ENCODE results near the gene IRS1. TPM values are rescaled to one million over a fixed set of nuclear protein-coding genes. Genes with fewer than 3 reads are reported as not detected.

The IRS1 gene
- total RNA-seq, 1 donor from 2014 or later, result 3.2 TPM

DNA sequence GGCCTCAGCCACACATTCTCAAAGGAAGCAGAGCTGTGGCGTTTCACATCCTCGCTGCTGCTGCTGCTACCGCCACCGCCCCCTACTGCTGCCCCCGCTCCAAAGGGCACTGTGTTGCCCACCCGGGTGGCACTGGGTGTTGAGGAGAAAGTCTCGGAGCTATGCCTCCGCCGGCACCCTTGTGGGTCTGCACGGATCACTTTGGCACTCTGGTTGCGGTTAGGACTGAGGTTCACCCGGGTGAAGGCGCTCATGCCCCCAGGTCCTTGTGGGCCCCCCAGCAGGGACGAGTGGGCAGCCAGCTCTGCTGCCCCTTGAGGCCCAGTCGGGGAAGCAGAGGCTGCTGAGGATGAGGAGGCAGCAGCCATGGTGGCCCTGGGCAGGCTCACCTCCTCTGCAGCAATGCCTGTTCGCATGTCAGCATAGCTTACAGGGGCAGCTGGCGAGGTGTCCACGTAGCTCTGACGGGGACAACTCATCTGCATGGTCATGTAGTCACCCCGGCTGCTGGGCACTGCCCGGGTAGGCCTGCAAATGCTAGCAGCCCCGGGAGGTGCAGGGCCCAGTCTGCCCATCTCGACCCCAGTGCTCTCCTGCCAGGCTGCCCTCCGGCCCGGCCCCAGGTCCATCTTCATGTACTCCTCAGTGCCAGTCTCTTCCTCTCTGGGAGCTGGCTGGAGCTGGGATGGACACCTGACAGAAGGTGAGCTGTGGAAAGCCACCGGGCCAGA lies 4.2 kb downstream of the IRS1 start:
- DNase-seq (no peak), ATAC-seq (ENCODE audit: low read depth) (no peak)
- Mint-ChIP-seq H3K4me1 (peaks cover 48% of the 10 kb centered on the region), H3K27ac (no peak overlapping the region), H3K9me3 (no peaks in the 10 kb centered on the region), H3K36me3 (ENCODE audit: low read depth) (peaks cover 6% of the 10 kb centered on the region), H3K4me3 (no peak overlapping the region), H3K27me3 (no peaks in the 10 kb centered on the region)
- POLR2A ChIA-PET, result interaction anchor here (0.6 kb wide), 1 partner anchor 106 kb away, joined by 3 read pairs; no protein-coding TSS in a partner anchor
- TF ChIP-seq, protein P1, sequence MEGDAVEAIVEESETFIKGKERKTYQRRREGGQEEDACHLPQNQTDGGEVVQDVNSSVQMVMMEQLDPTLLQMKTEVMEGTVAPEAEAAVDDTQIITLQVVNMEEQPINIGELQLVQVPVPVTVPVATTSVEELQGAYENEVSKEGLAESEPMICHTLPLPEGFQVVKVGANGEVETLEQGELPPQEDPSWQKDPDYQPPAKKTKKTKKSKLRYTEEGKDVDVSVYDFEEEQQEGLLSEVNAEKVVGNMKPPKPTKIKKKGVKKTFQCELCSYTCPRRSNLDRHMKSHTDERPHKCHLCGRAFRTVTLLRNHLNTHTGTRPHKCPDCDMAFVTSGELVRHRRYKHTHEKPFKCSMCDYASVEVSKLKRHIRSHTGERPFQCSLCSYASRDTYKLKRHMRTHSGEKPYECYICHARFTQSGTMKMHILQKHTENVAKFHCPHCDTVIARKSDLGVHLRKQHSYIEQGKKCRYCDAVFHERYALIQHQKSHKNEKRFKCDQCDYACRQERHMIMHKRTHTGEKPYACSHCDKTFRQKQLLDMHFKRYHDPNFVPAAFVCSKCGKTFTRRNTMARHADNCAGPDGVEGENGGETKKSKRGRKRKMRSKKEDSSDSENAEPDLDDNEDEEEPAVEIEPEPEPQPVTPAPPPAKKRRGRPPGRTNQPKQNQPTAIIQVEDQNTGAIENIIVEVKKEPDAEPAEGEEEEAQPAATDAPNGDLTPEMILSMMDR (IDR thresholded peaks at IDR 0.05), result no peak
- CTCF ChIA-PET, result interaction anchor here (2.1 kb wide), 1 partner anchor 906 kb away, joined by 6 read pairs; no protein-coding TSS in a partner anchor
- intact Hi-C loops (cut with micrococcal nuclease), result no loop called here

DNA sequence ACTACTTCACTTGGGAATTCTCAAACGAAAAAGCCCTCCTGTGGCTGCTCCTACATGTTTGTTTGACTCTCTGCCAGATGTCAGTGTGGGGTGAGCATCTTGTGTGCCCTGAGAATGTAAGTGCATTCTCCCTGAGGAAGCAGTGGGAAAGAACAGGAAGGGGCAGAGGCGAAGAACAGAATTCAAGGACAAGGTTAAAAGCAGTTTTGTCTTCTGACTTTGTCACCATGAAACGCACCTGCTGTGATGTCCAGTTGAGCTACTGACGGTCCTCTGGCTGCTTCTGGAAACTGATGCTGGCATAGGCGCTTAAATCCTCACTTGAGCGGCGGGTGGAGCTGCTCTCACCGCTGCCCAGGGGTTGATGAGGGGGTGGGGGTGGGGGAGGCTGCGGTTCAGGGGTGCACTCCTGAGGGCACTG lies 4.9 kb downstream of the IRS1 start:
- Mint-ChIP-seq H3K4me1 (peaks cover 45% of the 10 kb centered on the region), H3K27me3 (no peaks in the 10 kb centered on the region), H3K36me3 (ENCODE audit: low read depth) (peaks cover 6% of the 10 kb centered on the region), H3K27ac (no peak overlapping the region), H3K4me3 (no peak overlapping the region), H3K9me3 (no peaks in the 10 kb centered on the region)
- TF ChIP-seq, protein P1 (IDR thresholded peaks at IDR 0.05), result no peak
- ATAC-seq (ENCODE audit: low read depth) (no peak), DNase-seq (no peak)
- intact Hi-C loops (cut with micrococcal nuclease), result loop anchor here (5.0 kb wide), 2 partner anchors 1837 to 1852 kb away; no protein-coding TSS in a partner anchor
- ChIA-PET POLR2A (interaction anchor here (1.4 kb wide), 1 partner anchor 22 kb away, joined by 3 read pairs; no protein-coding TSS in a partner anchor), CTCF (interaction anchor here (2.1 kb wide), 1 partner anchor 905 kb away, joined by 6 read pairs; no protein-coding TSS in a partner anchor)

DNA sequence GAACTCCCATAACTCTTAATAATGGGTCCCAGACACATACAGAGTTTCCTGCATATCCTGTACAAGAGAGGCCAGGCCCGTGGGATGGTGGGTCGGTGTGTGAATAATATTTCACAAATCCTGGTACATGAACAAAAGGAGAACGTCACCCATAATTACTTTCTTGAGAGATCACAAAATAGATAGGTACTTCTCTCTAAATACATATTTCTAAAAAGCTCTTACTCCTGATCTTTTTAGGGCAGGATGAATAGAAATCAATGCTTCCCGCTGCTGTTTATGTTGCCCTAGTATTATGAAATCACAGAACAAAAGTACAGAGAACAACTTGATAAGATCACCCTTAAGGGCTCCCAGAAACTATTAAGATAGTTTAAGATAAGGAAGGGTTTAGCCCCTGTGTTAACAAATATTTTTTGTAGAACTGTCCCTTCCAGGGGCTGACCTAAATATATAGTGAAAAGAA lies 5.4 kb downstream of the IRS1 start:
- DNase-seq, result no peak
- intact Hi-C loops (cut with micrococcal nuclease), result loop anchor here (5.0 kb wide), 2 partner anchors 1837 to 1852 kb away; no protein-coding TSS in a partner anchor
- TF ChIP-seq, protein P1 (IDR thresholded peaks at IDR 0.05), result no peak
- Mint-ChIP-seq H3K27ac (no peak overlapping the region), H3K27me3 (no peaks in the 10 kb centered on the region), H3K4me3 (no peak overlapping the region), H3K9me3 (no peaks in the 10 kb centered on the region), H3K36me3 (ENCODE audit: low read depth) (peaks cover 6% of the 10 kb centered on the region), H3K4me1 (peaks cover 45% of the 10 kb centered on the region)
- ChIA-PET CTCF (no interaction called here), POLR2A (interaction anchor here (1.4 kb wide), 1 partner anchor 22 kb away, joined by 3 read pairs; no protein-coding TSS in a partner anchor)
- no peak for ATAC-seq (ENCODE audit: low read depth)

DNA sequence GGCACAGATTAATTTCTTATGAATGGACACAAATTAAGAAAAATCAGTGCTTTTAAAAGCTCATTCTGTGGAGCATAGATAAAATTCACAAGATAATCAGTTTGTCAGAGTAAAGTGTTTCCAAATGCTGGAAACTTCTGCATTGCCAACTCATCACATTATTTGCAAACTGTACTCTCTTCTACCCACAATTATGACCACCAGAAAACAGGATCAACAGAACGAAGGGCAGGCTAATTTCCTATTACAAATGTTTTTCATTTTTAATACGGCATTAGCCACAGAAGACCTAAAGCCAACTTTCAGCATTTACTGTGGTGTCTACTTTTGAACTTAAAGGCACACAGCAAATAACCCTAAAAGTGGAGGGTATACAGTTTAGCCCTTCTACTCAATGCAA lies 6.0 kb downstream of the IRS1 start:
- no peaks in the 10 kb centered on the region for H3K27me3 Mint-ChIP-seq
- ATAC-seq (ENCODE audit: low read depth), result no peak
- H3K36me3 Mint-ChIP-seq (ENCODE audit: low read depth), result peaks cover 6% of the 10 kb centered on the region
- H3K27ac Mint-ChIP-seq, result no peak overlapping the region
- POLR2A ChIA-PET, result interaction anchor here (1.4 kb wide), 1 partner anchor 21 kb away, joined by 3 read pairs; no protein-coding TSS in a partner anchor
- intact Hi-C loops (cut with micrococcal nuclease), result loop anchor here (1.0 to 5.0 kb wide), 4 partner anchors 371 to 1851 kb away; partner anchors contain the start of genes COL4A3 and COL4A4
- no peak for DNase-seq
- TF ChIP-seq, protein P1 (IDR thresholded peaks at IDR 0.05), result no peak
- H3K4me3 Mint-ChIP-seq, result no peak overlapping the region
- CTCF ChIA-PET, result no interaction called here
- H3K4me1 Mint-ChIP-seq, result peaks cover 45% of the 10 kb centered on the region
- no peaks in the 10 kb centered on the region for H3K9me3 Mint-ChIP-seq
